OCI-LY7 (cell line): ENCODE measurements around the gene ROBO2. TPM values are rescaled to one million over a fixed set of nuclear protein-coding genes. Genes with fewer than 3 reads are reported as not detected.

Experiments used
- BruUV-seq: library from RNA; stranded (reverse); fragments of 400-500 nt; replicated peaks from 2 replicates; lab custom pipeline; 2021; lab: Mats Ljungman, UMichigan
- CTCF ChIA-PET: fragments of 300-600 bp; sonication (Branson Sonifier 250); formaldehyde crosslinking; loops from one replicate; lab custom pipeline; 2022; ENCODE audit warnings: antibody characterized with exemption; ENCODE audit not compliant: unreplicated experiment; lab: Charles Lee
- POLR2A ChIA-PET: fragments of 300-600 bp; sonication (Branson Sonifier 250); formaldehyde crosslinking; loops from one replicate; lab custom pipeline; 2022; ENCODE audit warnings: antibody characterized with exemption; lab: Charles Lee
- DNase-seq: peaks from one replicate; pipeline ENCODE4 v3.0.0-alpha.2; 2015; ENCODE audit warnings: low spot score
- H2AFZ ChIP-seq: fragments of 200-600 bp; sonication (generic), shearing (Covaris generic); 2 replicates; pipeline ENCODE4 v1.6.1; 2014; ENCODE audit warnings: mild to moderate bottlenecking, antibody characterized with exemption, low read length, moderate library complexity
- H3K27ac ChIP-seq: fragments of 200-600 bp; sonication (generic); 2 replicates; pipeline ENCODE4 v1.5.1; 2014; ENCODE audit warnings: mixed run types, low read depth, mild to moderate bottlenecking, moderate library complexity, low read length, inconsistent platforms; ENCODE audit not compliant: poor library complexity, severe bottlenecking
- H3K36me3 ChIP-seq: fragments of 200-600 bp; sonication (generic); 2 replicates; pipeline ENCODE4 v1.6.1; 2014; ENCODE audit warnings: mild to moderate bottlenecking, antibody characterized with exemption, low read length, moderate library complexity, mixed read lengths; ENCODE audit not compliant: insufficient read depth
- H3K4me1 ChIP-seq: fragments of 200-600 bp; sonication (generic); 2 replicates; pipeline ENCODE4 v1.5.1; 2014; ENCODE audit warnings: mild to moderate bottlenecking, low read length; ENCODE audit not compliant: insufficient read depth, poor library complexity, severe bottlenecking
- H3K4me2 ChIP-seq: fragments of 200-600 bp; sonication (generic); 2 replicates; pipeline ENCODE4 v1.6.1; 2014; ENCODE audit warnings: mild to moderate bottlenecking, low read length
- H3K4me3 ChIP-seq: fragments of 200-600 bp; sonication (generic); 2 replicates; pipeline ENCODE4 v1.5.1; 2014; ENCODE audit warnings: mild to moderate bottlenecking, low read depth, low read length; ENCODE audit not compliant: poor library complexity, severe bottlenecking
- H3K79me2 ChIP-seq: fragments of 200-600 bp; sonication (generic); 2 replicates; pipeline ENCODE4 v1.6.1; 2016; ENCODE audit warnings: low read depth, mild to moderate bottlenecking, low read length, moderate library complexity, mixed read lengths; ENCODE audit not compliant: insufficient read depth
- H3K9me2 ChIP-seq: fragments of 200-600 bp; sonication (generic); 2 replicates; pipeline ENCODE4 v1.6.1; 2016; ENCODE audit warnings: mild to moderate bottlenecking, low read length, mixed read lengths; ENCODE audit not compliant: insufficient read depth
- H3K9me3 ChIP-seq: fragments of 200-600 bp; sonication (generic); 2 replicates; pipeline ENCODE4 v1.6.1; 2014; ENCODE audit warnings: mild to moderate bottlenecking, mixed run types, low read length, mixed read lengths
- H4K20me1 ChIP-seq: fragments of 200-600 bp; sonication (generic); 2 replicates; pipeline ENCODE4 v1.6.1; 2014; ENCODE audit warnings: mild to moderate bottlenecking, antibody characterized with exemption, low read length, moderate library complexity, mixed read lengths; ENCODE audit not compliant: insufficient read depth
- CTCF ChIP-seq: fragments of 200-600 bp; sonication (generic); conservative IDR thresholded peaks from 2 replicates; pipeline ENCODE4 v1.5.1; 2014; ENCODE audit warnings: mild to moderate bottlenecking, antibody characterized with exemption, low read length, moderate library complexity, mixed read lengths
- EZH2phosphoT487 ChIP-seq: fragments of 200-600 bp; sonication (generic); IDR thresholded peaks from 2 replicates; pipeline ENCODE4 v1.6.1; 2018; ENCODE audit warnings: low read depth, borderline replicate concordance, mild to moderate bottlenecking, mixed run types, antibody characterized with exemption, low read length, moderate library complexity, mixed read lengths
- intact Hi-C: fragments of 100-400 bp; cut with micrococcal nuclease; formaldehyde crosslinking; loops from one replicate; pipeline ENCODE4 v1.10.0; 2022; ENCODE audit not compliant: unreplicated experiment
- total RNA-seq, 2 experiments: library from RNA; depleted of rRNA in 1 of 2; stranded (reverse); fragments of >200 nt in 1 of 2; shearing (Covaris generic) in 1 of 2; gene quantifications; 2 replicates each; pipeline ENCODE4 v1.2.3, GENCODE V29; 2014 to 2022

ROBO2 gene
- total RNA-seq, 2 experiments from 2014 or later = 0.06 to 4.8 TPM

GRCh38 chr3:77479021-77479420 lies 439.1 kb downstream of the ROBO2 start:
- no peak for DNase-seq
- no peak overlapping the region for H2AFZ ChIP-seq
- TF ChIP-seq EZH2phosphoT487 (no peak), CTCF (no peak)
- H3K4me3 ChIP-seq = no peak overlapping the region
- H3K79me2 ChIP-seq = no peaks in the 10 kb centered on the region
- H3K27ac ChIP-seq = no peak overlapping the region
- H3K36me3 ChIP-seq = no peaks in the 10 kb centered on the region
- ChIA-PET CTCF (no interaction called here), POLR2A (no interaction called here)
- no TSS peak for BruUV-seq
- intact Hi-C loops = no loop called here
- H3K4me1 ChIP-seq = no peaks in the 10 kb centered on the region
- H3K9me3 ChIP-seq = no peaks in the 10 kb centered on the region
- no peaks in the 10 kb centered on the region for H4K20me1 ChIP-seq
- H3K9me2 ChIP-seq = no peaks in the 10 kb centered on the region
- H3K4me2 ChIP-seq = no peak overlapping the region

GRCh38 chr3:77489216-77489615 lies 449.3 kb downstream of the ROBO2 start:
- H3K79me2 ChIP-seq = no peaks in the 10 kb centered on the region
- no peaks in the 10 kb centered on the region for H3K9me3 ChIP-seq
- H3K4me3 ChIP-seq = no peak overlapping the region
- TF ChIP-seq EZH2phosphoT487 = no peak
- no peak overlapping the region for H3K4me2 ChIP-seq
- CTCF ChIA-PET = no interaction called here
- intact Hi-C loops = no loop called here
- POLR2A ChIA-PET = interaction anchor here (0.6 kb wide), 1 partner anchor 905 kb away, joined by 3 read pairs; no protein-coding TSS in a partner anchor
- H3K4me1 ChIP-seq = no peaks in the 10 kb centered on the region
- no peaks in the 10 kb centered on the region for H3K36me3 ChIP-seq
- no peak overlapping the region for H3K27ac ChIP-seq
- no peaks in the 10 kb centered on the region for H4K20me1 ChIP-seq
- H2AFZ ChIP-seq = no peak overlapping the region
- no peaks in the 10 kb centered on the region for H3K9me2 ChIP-seq
- BruUV-seq = no TSS peak
- DNase-seq = no peak

- Histone ChIP-seq H3K9me2 (no peaks in the 10 kb centered on the region), H4K20me1 (no peaks in the 10 kb centered on the region), H3K4me1 (no peaks in the 10 kb centered on the region), H2AFZ (no peak overlapping the region), H3K79me2 (no peaks in the 10 kb centered on the region), H3K9me3 (no peaks in the 10 kb centered on the region), H3K27ac (no peak overlapping the region), H3K36me3 (no peaks in the 10 kb centered on the region), H3K4me3 (no peak overlapping the region), H3K4me2 (no peak overlapping the region)
- ChIA-PET CTCF (no interaction called here), POLR2A (no interaction called here)
- no TSS peak for BruUV-seq
- intact Hi-C loops = no loop called here
- no peak for TF ChIP-seq CTCF
- no peak for TF ChIP-seq EZH2phosphoT487
- no peak for DNase-seq
These were observed 452.1 kb downstream of the ROBO2 start for GRCh38 chr3:77491961-77492360.
